ENCODE data around the gene ZNF32.

DNA sequence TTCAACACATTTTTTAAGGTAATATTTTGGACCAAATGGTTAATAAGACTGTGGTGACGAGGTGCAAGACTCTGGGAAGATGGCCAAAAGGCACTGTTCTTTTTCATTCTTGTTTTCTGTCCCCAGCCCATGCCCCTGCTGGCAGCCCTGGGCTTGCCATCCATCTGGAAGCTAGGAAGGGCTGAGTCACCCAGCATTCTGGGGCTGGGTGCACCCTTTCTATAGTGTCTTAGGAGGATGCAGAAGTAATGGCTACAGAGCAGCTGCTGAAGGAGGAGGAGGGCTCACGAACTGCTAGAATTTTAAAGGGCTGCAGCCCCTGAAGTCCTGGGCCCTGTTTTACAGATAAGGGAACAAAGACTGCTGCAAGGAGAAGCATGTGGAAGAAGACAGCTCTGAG is 42.8 kb upstream of the ZNF32 start:
- TF ChIP-seq POLR2AphosphoS5 (IDR thresholded peaks at IDR 0.05; ENCODE audit: borderline replicate concordance, low read depth, low read length) (no peak), EZH2 (IDR thresholded peaks at IDR 0.05) (no peak), FOXP2 (optimal IDR thresholded peaks at IDR 0.05; ENCODE audit: control extremely low read depth, extremely low read length, insufficient read depth) (no peak)
